Measurements from ENCODE around the gene GPR3. TPM values are rescaled to one million over a fixed set of nuclear protein-coding genes. Genes with fewer than 3 reads are reported as not detected.

GPR3 gene
- polyA plus RNA-seq, 4 donors: 0.15 to 0.36 TPM; not detected in 2

DNA sequence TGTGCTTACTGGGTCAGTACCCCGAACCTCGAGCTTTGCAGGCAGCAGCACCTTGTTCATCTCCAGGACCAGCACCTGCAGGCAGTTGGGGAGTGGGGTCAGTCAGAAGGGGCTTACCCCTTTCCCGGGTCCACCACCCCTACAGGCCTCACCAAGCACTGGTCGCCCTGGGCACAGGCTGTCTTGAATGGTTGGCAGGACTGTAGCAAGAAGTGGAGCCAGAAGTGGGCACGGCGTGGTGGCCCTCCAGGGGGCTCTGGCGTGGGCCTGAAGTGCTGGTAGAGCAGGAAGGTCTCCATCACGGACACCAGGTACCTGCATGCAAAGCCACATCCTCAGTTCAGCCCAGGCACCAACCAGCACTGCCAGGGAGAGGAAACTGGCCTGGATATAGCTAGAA, 30.9 kb upstream of the GPR3 start:
- Histone ChIP-seq H3K27ac (ENCODE audit: low read depth in 1 of 3, low read length in 2 of 3) (no peak overlapping the region), H3K4me3 (ENCODE audit: low read depth in 1 of 3, low read length in 3 of 3) (no peak overlapping the region), H3K36me3 (ENCODE audit: control insufficient read depth in 3 of 3, insufficient read depth in 2 of 3, low read depth in 1 of 3, low read length in 3 of 3) (peaks cover 0 to 16% (median 3%) of the 10 kb centered on the region in 3 donors), H3K27me3 (ENCODE audit: control insufficient read depth in 3 of 3, insufficient read depth in 3 of 3, low read length in 3 of 3) (peaks cover 0 to 35% (median 0%) of the 10 kb centered on the region in 3 donors), H3K9me3 (ENCODE audit: control insufficient read depth in 2 of 2, insufficient read depth in 1 of 2, low read depth in 1 of 2, low read length in 1 of 2) (no peaks in the 10 kb centered on the region), H3K4me1 (ENCODE audit: control insufficient read depth in 3 of 3, insufficient read depth in 2 of 3, low read depth in 1 of 3, low read length in 2 of 3) (peaks cover 0 to 31% (median 4%) of the 10 kb centered on the region in 3 donors)
- 89 to 94% (median 90%) methylated on average over 8 of the region's 8 CpGs for WGBS, 3 donors
- FAIRE-seq (no peak), DNase-seq (no peak)

DNA sequence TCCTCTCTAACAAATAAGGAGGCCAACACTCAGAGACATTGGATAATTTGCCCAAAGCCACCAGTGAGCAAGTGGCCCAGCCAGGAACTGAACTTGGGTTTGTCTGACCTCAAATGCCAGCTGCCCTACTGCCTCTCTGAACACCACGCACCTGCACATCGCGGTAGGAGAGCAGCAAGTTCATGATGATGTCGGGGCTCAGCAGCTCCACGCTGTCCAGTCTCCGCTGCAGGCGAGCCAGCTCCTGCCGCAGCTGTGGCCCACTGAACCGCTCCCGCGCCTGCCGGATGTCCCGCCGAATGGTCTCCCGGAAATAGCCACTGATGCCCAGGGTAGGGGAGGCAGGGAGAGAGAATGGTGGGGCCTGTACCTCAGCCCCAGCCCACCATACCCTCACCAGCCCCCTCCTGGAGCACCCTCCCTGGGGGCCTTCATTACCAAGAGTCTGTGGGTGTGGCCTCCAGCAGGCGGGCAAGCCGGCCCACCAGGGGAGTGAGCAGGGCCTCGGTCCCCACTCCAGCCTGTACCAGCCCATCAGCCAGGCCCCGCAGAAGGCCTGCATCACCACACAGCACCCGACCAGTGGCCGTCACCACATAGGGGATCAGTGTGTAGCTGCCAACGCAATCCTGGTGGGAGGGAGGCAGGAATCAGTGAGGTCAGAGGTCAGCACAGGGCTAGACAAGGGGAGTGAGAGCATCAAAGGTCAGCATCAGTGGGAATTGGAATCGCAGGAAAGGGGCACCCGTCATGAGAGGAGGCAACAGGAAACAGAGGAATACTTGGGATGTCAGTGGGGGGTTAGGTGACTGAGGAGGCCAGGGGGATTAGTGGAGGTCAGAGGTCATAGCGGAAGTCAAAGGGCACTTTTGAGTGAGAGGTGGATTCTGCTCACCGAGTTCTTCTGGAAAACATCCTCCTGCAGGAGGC, 28.4 kb upstream of the GPR3 start:
- Histone ChIP-seq H3K4me3 (ENCODE audit: low read depth in 1 of 3, low read length in 3 of 3) (no peak overlapping the region), H3K36me3 (ENCODE audit: control insufficient read depth in 3 of 3, insufficient read depth in 2 of 3, low read depth in 1 of 3, low read length in 3 of 3) (peaks cover 0 to 16% (median 0%) of the 10 kb centered on the region in 3 donors), H3K27ac (ENCODE audit: low read depth in 1 of 3, low read length in 2 of 3) (no peak overlapping the region), H3K27me3 (ENCODE audit: control insufficient read depth in 3 of 3, insufficient read depth in 3 of 3, low read length in 3 of 3) (peaks cover 0 to 20% (median 0%) of the 10 kb centered on the region in 3 donors), H3K9me3 (ENCODE audit: control insufficient read depth in 2 of 2, insufficient read depth in 1 of 2, low read depth in 1 of 2, low read length in 1 of 2) (no peaks in the 10 kb centered on the region), H3K4me1 (ENCODE audit: control insufficient read depth in 3 of 3, insufficient read depth in 2 of 3, low read depth in 1 of 3, low read length in 2 of 3) (peaks cover 0 to 26% (median 4%) of the 10 kb centered on the region in 3 donors)
- WGBS, 3 donors: 88 to 89% (median 89%) methylated on average over 26 of the region's 26 CpGs
- DNase-seq (no peak), FAIRE-seq (no peak)

DNA sequence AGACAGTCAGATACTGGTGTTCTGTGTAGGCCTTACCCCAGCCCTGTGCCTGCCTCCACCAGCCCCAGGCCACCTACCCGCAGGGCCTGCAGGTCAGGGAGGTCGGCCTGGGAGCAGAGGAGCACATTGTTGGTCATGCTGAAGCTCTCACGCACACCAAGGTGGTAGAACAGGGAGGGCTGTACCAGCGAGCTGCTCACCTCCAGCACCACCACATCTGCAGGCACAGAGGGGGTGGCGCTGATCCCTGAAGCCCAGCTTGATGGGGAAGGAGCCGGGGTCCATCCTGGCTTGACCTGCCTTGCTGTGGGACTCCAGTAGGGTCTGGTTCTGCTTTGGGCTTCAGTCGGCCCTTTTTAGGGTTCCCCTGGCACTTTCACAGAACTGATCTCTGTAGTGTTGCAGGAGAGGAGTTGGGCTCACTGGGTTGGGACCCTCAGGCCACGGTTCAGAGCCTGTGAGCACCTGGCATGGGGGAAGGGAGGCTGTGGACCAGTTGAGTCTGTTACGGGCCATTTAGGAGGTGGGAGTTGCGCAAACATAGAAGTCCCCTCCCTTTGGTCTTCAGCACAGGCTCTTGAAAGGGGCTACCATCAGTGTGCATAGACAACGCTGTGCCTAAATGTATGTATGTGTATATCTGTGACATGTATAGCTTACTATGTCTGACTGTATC, 27.6 kb upstream of the GPR3 start:
- 75 to 77% (median 75%) methylated on average over 11 of the region's 11 CpGs for WGBS, 3 donors
- DNase-seq (no peak), FAIRE-seq (no peak)
- Histone ChIP-seq H3K27ac (ENCODE audit: low read depth in 1 of 3, low read length in 2 of 3) (peak overlapping the region in 2 of 3 donors; percentile 84 to 90), H3K9me3 (ENCODE audit: control insufficient read depth in 2 of 2, insufficient read depth in 1 of 2, low read depth in 1 of 2, low read length in 1 of 2) (no peaks in the 10 kb centered on the region), H3K4me1 (ENCODE audit: control insufficient read depth in 3 of 3, insufficient read depth in 2 of 3, low read depth in 1 of 3, low read length in 2 of 3) (peaks cover 0 to 22% (median 4%) of the 10 kb centered on the region in 3 donors), H3K36me3 (ENCODE audit: control insufficient read depth in 3 of 3, insufficient read depth in 2 of 3, low read depth in 1 of 3, low read length in 3 of 3) (peaks cover 0 to 16% (median 0%) of the 10 kb centered on the region in 3 donors), H3K4me3 (ENCODE audit: low read depth in 1 of 3, low read length in 3 of 3) (peak overlapping the region in 1 of 3 donors; percentile 53), H3K27me3 (ENCODE audit: control insufficient read depth in 3 of 3, insufficient read depth in 3 of 3, low read length in 3 of 3) (peaks cover 0 to 12% (median 0%) of the 10 kb centered on the region in 3 donors)

DNA sequence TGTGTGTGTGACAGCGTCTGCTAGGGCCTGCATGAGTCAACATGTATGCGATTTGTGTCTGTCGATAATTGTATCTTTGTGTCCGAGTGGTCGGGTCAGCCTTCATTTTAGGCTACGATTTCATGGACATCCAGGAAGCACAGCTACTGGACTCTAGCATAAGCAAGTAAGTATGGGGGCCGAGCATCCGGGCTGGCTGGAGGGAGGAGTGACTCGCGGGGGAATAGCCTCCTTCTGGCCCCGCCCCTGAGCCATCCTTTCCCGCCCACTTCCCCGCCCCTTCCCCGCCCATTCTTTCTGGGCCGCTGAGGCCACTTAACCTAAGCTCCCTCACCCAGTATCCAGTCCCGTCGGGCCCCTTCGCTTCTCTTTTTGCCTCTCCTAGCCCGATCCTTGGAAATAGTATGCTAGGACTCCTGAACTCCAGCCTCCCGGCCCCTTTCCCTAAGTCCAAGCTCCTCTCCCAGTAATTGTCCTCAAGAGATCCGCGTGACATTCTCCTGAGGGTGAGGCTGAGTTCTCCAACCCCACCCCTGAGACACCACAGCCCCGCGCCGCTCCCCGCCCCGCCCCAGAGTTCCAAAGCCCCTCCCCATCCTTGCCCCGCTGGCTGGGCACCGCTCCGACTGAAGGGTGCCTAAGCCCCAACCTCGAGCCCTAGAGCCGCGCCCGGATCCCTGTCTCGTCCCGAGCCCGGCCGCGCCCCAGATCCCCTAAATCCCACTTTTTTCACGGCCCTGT, 26.9 kb upstream of the GPR3 start:
- DNase-seq (peak; percentile 82 to 89), FAIRE-seq (no peak)
- Histone ChIP-seq H3K36me3 (ENCODE audit: control insufficient read depth in 3 of 3, insufficient read depth in 2 of 3, low read depth in 1 of 3, low read length in 3 of 3) (peaks cover 0 to 16% (median 0%) of the 10 kb centered on the region in 3 donors), H3K4me1 (ENCODE audit: control insufficient read depth in 3 of 3, insufficient read depth in 2 of 3, low read depth in 1 of 3, low read length in 2 of 3) (peaks cover 0 to 18% (median 4%) of the 10 kb centered on the region in 3 donors), H3K9me3 (ENCODE audit: control insufficient read depth in 2 of 2, insufficient read depth in 1 of 2, low read depth in 1 of 2, low read length in 1 of 2) (no peaks in the 10 kb centered on the region), H3K27ac (ENCODE audit: low read depth in 1 of 3, low read length in 2 of 3) (peak overlapping the region in 2 of 3 donors; percentile 89 to 90), H3K27me3 (ENCODE audit: control insufficient read depth in 3 of 3, insufficient read depth in 3 of 3, low read length in 3 of 3) (peaks cover 0 to 8% (median 0%) of the 10 kb centered on the region in 3 donors), H3K4me3 (ENCODE audit: low read depth in 1 of 3, low read length in 3 of 3) (peak overlapping the region; percentile 53 to 67 (median 55))
- WGBS, 3 donors: 2 to 4% (median 3%) methylated on average over 40 of the region's 40 CpGs

DNA sequence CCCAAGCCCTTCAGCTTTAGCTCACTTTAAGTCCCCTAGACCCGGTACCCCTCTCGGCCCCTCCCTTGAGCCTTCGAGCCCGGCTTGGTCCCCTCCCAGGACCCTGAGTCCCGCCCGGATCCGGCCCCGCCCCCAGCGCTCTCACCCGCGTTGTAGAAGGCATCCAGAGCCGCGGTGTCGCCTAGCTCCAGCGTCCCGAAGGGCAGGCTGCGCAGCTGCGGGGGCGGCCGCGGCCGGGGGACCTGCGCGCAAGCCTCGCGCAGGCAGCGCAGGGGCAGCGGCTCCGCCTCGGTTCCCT, 26.4 kb upstream of the GPR3 start:
- Histone ChIP-seq H3K4me1 (ENCODE audit: control insufficient read depth in 3 of 3, insufficient read depth in 2 of 3, low read depth in 1 of 3, low read length in 2 of 3) (peaks cover 0 to 18% (median 4%) of the 10 kb centered on the region in 3 donors), H3K4me3 (ENCODE audit: low read depth in 1 of 3, low read length in 3 of 3) (peak overlapping the region; percentile 53 to 67 (median 55)), H3K27ac (ENCODE audit: low read depth in 1 of 3, low read length in 2 of 3) (peak overlapping the region in 2 of 3 donors; percentile 89 to 90), H3K36me3 (ENCODE audit: control insufficient read depth in 3 of 3, insufficient read depth in 2 of 3, low read depth in 1 of 3, low read length in 3 of 3) (peaks cover 0 to 16% (median 0%) of the 10 kb centered on the region in 3 donors), H3K27me3 (ENCODE audit: control insufficient read depth in 3 of 3, insufficient read depth in 3 of 3, low read length in 3 of 3) (peaks cover 0 to 2% (median 0%) of the 10 kb centered on the region in 3 donors), H3K9me3 (ENCODE audit: control insufficient read depth in 2 of 2, insufficient read depth in 1 of 2, low read depth in 1 of 2, low read length in 1 of 2) (no peaks in the 10 kb centered on the region)
- WGBS, 3 donors: 0 to 1% (median 0%) methylated on average over 21 to 30 of the region's 30 CpGs
- no peak for FAIRE-seq
- DNase-seq: peak; percentile 53 to 84

DNA sequence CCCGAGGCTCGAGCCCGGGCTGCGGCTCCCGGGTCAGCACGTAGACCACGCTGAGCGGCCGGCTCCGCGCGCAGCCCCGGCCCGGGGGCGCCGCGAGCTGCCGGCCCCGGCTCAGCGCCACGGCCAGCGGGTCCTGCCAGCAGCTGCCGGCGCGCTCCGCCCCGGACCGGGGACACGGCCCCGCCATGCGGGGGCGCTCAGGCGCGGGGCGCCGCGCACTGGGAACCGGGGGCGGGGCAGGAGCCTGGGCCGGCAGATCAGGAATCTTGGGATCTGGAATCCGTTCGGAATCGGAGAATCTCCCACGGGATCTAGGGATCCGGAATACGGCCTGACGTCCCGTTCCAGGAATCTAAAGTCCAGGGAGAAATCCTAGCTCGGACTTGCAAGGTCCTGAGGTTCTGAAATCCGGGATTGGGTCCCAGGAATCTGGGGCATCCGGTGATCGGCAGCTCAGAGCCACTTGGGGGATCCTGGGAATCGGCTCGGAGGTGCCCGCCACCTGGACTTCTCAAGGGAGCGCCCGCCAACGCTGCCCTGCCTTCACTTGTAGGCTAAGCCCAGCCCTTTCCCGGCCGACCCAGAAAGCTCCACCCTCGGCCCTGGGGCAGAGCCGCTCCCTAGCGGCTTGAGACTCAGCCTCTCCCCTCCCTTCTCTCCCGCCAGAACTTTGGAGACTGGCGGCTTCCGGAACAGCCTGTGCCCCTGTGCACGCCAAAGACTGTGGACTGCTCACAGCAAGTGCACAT, 25.8 kb upstream of the GPR3 start, which contains the start of gene MAP3K6:
Gene MAP3K6 (minus strand): TSS at position 551 of the 749 bp plus-strand sequence. CDS start 364 bp downstream, at position 187.
- 1 to 2% (median 1%) methylated on average over 59 to 67 of the region's 67 CpGs for WGBS, 3 donors
- Histone ChIP-seq H3K9me3 (ENCODE audit: control insufficient read depth in 2 of 2, insufficient read depth in 1 of 2, low read depth in 1 of 2, low read length in 1 of 2) (no peaks in the 10 kb centered on the region), H3K4me1 (ENCODE audit: control insufficient read depth in 3 of 3, insufficient read depth in 2 of 3, low read depth in 1 of 3, low read length in 2 of 3) (peaks cover 0 to 18% (median 4%) of the 10 kb centered on the region in 3 donors), H3K4me3 (ENCODE audit: low read depth in 1 of 3, low read length in 3 of 3) (peak within 1 kb of the TSS; percentile 53 to 67 (median 55)), H3K27ac (ENCODE audit: low read depth in 1 of 3, low read length in 2 of 3) (peak within 1 kb of the TSS; percentile 53 to 90 (median 89)), H3K27me3 (ENCODE audit: control insufficient read depth in 3 of 3, insufficient read depth in 3 of 3, low read length in 3 of 3) (no peaks in the 10 kb centered on the region), H3K36me3 (ENCODE audit: control insufficient read depth in 3 of 3, insufficient read depth in 2 of 3, low read depth in 1 of 3, low read length in 3 of 3) (peaks cover 0 to 16% (median 0%) of the 10 kb centered on the region in 3 donors)
- FAIRE-seq (no peak), DNase-seq (peak; percentile 84 to 85)

DNA sequence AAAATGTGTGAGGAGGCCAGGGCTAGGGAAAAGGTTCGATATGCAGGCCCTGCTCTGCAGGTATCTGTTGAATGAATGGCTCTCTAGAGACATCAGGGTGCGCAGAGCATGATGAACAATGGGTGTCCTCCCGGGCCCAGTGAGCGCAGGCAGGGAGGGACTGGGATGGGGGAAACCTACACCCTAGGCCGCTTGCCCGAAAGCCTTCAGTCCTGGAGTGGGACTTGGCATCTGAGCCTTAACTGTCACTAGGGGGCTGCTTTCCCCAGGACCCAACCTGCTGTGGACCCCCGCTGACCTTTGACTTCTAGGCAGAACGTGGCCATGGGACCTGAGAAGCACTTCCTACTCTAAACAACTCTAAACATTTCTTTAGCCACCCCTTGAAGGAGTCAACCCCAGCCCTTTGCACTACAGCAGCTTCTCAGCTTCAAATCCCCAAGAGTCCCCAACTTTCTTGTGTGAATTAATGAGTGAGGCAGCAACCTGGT, 25.2 kb upstream of the GPR3 start:
- no peak for FAIRE-seq
- H3K4me1 ChIP-seq (ENCODE audit: control insufficient read depth in 3 of 3, insufficient read depth in 2 of 3, low read depth in 1 of 3, low read length in 2 of 3): peaks cover 0 to 18% (median 4%) of the 10 kb centered on the region in 3 donors
- peak overlapping the region; percentile 22 to 89 (median 59) for H3K27ac ChIP-seq (ENCODE audit: low read depth in 1 of 3, low read length in 2 of 3)
- H3K4me3 ChIP-seq (ENCODE audit: low read depth in 1 of 3, low read length in 3 of 3): peak overlapping the region in 1 of 3 donors; percentile 43
- 40 to 54% (median 46%) methylated on average over 8 of the region's 8 CpGs for whole genome bisulfite sequencing, 3 donors
- H3K36me3 ChIP-seq (ENCODE audit: control insufficient read depth in 3 of 3, insufficient read depth in 2 of 3, low read depth in 1 of 3, low read length in 3 of 3): peaks cover 0 to 14% (median 0%) of the 10 kb centered on the region in 3 donors
- no peak for DNase-seq
- H3K9me3 ChIP-seq (ENCODE audit: control insufficient read depth in 2 of 2, insufficient read depth in 1 of 2, low read depth in 1 of 2, low read length in 1 of 2): no peaks in the 10 kb centered on the region
- H3K27me3 ChIP-seq (ENCODE audit: control insufficient read depth in 3 of 3, insufficient read depth in 3 of 3, low read length in 3 of 3): no peaks in the 10 kb centered on the region
